NB4 (cell line): ENCODE results near the gene MUSK.

Source experiments
- DNase-seq: peaks from one replicate; pipeline ENCODE4 v3.0.0; 2010; ENCODE audit warnings: low read depth
- H3K4me3 ChIP-seq: one replicate; pipeline ENCODE4 v1.5.1; 2011; ENCODE audit warnings: mild to moderate bottlenecking, low read depth, low read length, moderate library complexity
- MYC ChIP-seq: IDR thresholded peaks from 2 replicates; pipeline ENCODE4 v1.6.1; 2011; ENCODE audit warnings: low read depth, low read length
- POLR2A ChIP-seq: IDR thresholded peaks from 2 replicates; pipeline ENCODE4 v1.6.1; 2011; ENCODE audit warnings: mild to moderate bottlenecking; ENCODE audit not compliant: insufficient read length; ENCODE audit errors: extremely low read depth
- TF ChIP-seq, protein P1 (sequence below): IDR thresholded peaks from 2 replicates; pipeline ENCODE4 v1.6.1; 2011; ENCODE audit warnings: low read depth, low read length
- TF ChIP-seq, protein P2 (sequence below): IDR thresholded peaks from one replicate; pipeline ENCODE4 v1.5.1; 2012; ENCODE audit warnings: low read depth, low read length

Gene MUSK

DNA sequence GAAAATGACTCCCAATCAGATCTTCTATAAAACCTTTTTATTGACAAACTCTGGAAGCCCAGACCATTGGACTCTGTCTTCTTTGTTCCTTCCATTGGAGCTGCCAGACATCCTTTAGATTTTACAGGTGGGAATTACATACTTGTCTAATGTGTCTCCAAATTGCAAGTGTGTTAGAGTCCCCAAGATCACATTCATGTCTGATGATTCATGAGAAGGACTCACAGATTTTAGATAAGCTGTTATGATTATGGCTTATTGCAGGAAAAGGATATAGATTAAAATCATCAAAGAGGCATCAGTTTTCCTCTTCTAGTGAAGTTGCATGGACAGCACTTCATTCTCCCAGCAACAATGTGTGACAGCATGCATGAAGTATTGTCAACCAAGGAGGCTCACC is 70.4 kb downstream of the MUSK start:
- no peak for TF ChIP-seq POLR2A
- TF ChIP-seq, protein P1, sequence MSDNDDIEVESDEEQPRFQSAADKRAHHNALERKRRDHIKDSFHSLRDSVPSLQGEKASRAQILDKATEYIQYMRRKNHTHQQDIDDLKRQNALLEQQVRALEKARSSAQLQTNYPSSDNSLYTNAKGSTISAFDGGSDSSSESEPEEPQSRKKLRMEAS, result no peak
- TF ChIP-seq MYC, result no peak
- TF ChIP-seq, protein P2, sequence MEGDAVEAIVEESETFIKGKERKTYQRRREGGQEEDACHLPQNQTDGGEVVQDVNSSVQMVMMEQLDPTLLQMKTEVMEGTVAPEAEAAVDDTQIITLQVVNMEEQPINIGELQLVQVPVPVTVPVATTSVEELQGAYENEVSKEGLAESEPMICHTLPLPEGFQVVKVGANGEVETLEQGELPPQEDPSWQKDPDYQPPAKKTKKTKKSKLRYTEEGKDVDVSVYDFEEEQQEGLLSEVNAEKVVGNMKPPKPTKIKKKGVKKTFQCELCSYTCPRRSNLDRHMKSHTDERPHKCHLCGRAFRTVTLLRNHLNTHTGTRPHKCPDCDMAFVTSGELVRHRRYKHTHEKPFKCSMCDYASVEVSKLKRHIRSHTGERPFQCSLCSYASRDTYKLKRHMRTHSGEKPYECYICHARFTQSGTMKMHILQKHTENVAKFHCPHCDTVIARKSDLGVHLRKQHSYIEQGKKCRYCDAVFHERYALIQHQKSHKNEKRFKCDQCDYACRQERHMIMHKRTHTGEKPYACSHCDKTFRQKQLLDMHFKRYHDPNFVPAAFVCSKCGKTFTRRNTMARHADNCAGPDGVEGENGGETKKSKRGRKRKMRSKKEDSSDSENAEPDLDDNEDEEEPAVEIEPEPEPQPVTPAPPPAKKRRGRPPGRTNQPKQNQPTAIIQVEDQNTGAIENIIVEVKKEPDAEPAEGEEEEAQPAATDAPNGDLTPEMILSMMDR, result no peak
- no peak overlapping the region for H3K4me3 ChIP-seq
- no peak for DNase-seq

DNA sequence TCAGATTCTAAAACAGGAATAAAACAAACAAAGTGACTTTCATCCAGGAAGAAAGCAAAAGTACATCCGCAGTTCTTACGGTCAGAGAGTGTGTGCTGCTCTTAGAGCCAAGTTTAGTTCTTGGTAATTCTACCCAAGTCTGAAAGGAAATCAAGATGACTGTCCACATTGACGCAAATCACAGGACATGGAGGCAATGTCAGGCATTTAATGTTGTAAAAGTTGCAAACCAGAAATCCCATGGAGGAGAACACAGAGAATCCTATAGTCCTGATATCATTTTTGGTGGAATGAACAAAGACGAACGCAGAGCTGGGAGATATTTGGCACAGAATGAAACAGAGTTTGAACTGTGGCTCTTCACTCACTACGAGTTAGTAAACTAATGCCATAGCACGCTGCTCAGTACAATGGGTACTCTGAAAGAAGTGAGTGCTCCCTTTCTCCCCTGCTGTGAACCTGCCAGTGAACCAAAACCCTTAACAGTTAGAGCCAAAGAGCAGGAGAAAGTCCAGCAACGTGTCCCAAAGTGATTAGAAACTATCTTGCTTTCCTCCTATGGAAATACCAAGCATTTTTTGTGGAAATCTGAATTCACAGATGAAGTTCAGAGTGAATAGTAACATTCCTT is 74.3 kb downstream of the MUSK start:
- no peak for DNase-seq
- TF ChIP-seq MYC, result no peak
- TF ChIP-seq, protein P2, result no peak
- TF ChIP-seq, protein P1, result no peak
- no peak for TF ChIP-seq POLR2A
- no peak overlapping the region for H3K4me3 ChIP-seq

DNA sequence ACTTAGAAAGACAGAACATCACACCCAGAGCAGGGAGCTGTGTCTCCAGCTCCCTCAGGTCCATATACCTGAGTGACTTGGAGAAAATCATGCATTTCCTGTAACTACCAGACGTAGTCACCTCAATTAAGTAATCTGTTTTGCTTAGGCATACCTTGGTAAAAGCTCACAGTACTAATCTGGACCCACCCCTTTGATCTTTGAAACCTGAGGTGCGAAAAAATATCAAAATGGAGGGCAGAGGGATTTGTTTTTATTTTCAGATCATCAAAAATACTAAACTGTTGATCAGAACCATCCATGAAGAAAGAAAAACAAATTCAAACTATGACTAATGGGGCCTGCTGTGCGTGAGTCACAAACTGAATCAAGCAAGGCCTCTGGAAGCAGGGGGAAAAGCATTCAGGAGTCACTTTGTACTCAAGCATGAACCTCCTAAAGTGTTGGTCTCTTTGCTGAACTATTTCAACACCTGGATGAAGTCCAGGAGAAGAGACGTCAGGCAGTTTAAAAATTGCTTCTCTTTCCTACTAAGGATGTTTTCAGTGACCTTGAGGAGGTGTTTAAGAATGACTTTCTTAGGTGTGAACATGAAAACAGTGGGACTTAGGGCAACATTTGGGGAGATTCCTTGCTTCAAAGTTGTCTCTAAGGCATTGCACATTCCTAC is 76.3 kb downstream of the MUSK start:
- no peak overlapping the region for H3K4me3 ChIP-seq
- DNase-seq, result no peak

DNA sequence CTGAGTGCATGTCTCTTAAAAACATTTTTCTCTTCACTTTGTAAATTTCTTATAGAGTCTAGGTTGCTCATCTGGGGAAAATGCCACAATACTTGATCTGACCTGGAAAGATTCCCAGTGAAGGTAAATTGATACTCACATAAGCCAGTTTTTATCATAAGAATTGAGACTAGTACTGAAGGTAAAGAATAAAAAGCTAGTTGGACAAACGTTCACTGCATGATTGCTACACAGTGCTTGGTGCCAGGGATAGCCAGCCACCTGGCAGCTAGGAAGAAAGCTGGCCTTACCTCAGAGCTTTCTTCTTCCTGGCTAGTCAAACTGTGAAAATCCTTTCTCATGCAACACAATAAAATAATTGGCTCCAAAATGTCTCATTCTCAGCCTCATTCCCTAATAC is 77.1 kb downstream of the MUSK start:
- DNase-seq, result no peak
- no peak for TF ChIP-seq MYC
- TF ChIP-seq, protein P2, result no peak
- TF ChIP-seq, protein P1, result no peak
- TF ChIP-seq POLR2A, result no peak
- no peak overlapping the region for H3K4me3 ChIP-seq

More for the DNA sequence above, 76.3 kb downstream of the MUSK start:
- no peak for TF ChIP-seq MYC

DNA sequence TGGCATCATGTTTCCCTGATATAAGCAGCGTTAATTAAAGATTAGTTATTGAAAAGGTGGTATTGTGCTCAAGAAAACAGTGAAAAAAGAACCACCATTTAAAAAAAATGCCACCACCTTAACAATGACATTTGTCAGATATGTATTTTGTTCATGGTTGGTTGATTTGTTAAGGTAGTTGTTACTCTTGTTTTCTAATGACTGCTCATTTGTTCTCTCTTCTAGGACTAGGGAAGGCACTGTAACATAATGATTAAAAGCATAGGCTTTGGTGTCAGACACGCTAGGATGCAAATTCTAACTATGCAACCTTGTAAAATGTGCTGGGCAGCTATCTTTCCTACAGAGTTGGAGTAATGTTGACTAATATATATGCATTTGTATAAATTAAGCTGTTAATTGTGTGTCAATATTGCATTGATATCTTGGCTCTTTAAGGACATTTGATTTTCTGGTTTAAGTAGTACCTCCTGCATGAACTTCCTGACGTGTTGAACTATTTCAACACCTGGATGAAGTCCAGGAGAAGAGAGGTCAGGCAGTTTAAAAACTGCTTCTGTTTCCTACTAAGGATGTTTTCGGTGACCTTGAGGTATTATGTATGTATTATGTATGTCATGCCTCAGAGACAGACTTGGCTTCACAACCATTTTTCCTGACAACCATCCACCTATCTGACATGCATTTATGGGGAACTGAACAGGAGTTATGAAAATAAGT is 77.8 kb downstream of the MUSK start:
- TF ChIP-seq MYC, result no peak
- TF ChIP-seq, protein P2, result no peak
- TF ChIP-seq POLR2A, result no peak
- TF ChIP-seq, protein P1, result no peak
- DNase-seq, result no peak
- H3K4me3 ChIP-seq, result no peak overlapping the region

DNA sequence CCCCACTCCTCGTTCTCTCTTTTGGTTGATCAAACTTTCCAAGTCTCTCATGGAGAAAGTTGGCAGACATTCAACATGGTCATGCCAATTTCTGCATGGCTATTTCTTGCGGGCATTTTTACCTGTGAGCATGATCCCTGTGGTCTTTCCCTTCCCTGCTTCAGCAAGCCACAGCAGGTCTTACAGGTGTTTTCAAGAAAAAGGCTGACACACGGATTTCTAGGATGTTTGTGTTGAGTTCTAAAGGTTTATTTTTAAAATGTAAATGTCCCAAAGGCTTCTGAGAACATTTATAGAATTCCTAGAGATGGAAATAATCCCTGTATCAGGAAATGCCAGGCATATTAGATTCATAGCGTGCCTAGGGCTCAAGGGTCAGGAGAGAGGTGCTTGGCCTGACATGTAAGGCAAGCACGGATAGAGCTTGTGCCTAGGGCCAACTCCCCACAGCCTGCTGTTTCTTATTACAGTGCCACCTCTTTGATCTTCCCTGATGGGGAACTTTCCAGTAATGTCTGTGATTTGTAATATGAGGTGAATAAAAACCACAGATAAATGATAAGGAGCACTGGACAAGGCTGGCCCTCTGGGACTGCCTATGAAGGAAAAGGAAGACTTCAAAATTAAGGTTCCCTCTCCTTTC is 79.8 kb downstream of the MUSK start:
- H3K4me3 ChIP-seq, result no peak overlapping the region
- TF ChIP-seq POLR2A, result no peak
- TF ChIP-seq, protein P1, result no peak
- TF ChIP-seq MYC, result no peak
- TF ChIP-seq, protein P2, result no peak
- DNase-seq, result no peak
